Medulla oblongata (tissue), 1 donor: ENCODE results near the gene PDE2A.

Source experiments
- DNase-seq: peaks from one replicate; pipeline ENCODE4 v3.0.0-alpha.2; 2015; ENCODE audit errors: extremely low spot score

The PDE2A gene

GRCh38 chr11:72684236-72684912 is 10.2 kb upstream of the PDE2A start:
- no peak for DNase-seq

DNA sequence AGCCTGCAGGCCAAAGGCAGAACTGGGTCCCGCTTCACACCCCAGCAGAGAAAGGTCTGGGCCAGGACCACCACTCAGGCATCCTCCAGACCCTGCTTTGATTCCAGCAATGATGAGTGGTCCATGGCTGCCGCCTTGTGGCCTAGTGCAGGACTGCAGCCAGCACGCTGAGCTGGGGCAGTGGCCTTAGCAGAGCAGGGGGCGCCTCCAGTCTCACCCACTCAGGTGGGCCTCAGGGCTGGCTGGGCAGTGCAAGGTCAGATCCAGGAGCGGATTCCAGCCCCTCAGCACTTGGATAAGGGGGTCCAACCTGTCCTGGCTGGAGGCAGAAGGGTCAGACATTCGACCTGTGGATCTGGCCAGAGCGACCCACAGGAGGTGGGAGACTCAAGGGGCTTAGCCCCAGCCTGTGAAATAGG is 9.6 kb upstream of the PDE2A start:
- DNase-seq: peak; percentile 64

- no peak for DNase-seq
Measured at GRCh38 chr11:72682858-72683243, 8.6 kb upstream of the PDE2A start.

GRCh38 chr11:72682238-72682857 is 8.1 kb upstream of the PDE2A start:
- no peak for DNase-seq

- no peak for DNase-seq
Measured at GRCh38 chr11:72681226-72682153, 7.3 kb upstream of the PDE2A start.

DNA sequence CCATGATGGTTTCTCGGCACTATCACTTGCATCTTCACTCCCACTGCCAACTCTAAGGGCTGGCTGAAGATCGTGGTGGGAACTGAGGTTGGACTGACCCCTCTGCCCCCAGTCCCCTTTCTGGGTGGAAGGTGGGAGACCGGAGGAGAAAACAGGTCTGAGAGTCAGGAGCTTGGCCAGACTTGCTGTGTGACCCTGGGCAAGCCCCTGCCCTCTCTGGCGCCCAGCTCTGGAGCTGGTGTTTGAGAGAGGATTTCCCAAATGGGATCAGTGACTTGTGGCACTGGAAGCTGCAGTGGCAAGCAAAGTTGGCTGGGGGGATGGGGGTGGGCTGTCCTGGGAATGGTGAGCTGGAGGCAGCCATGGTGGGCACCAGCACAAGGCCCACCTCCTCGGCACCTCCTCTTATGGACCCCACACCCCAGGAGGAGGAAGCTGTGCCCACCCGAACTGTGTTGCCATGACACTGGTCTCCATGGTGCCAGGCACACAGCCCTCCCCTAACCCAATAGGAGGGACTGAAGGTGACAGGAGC is 6.5 kb upstream of the PDE2A start:
- no peak for DNase-seq

DNA sequence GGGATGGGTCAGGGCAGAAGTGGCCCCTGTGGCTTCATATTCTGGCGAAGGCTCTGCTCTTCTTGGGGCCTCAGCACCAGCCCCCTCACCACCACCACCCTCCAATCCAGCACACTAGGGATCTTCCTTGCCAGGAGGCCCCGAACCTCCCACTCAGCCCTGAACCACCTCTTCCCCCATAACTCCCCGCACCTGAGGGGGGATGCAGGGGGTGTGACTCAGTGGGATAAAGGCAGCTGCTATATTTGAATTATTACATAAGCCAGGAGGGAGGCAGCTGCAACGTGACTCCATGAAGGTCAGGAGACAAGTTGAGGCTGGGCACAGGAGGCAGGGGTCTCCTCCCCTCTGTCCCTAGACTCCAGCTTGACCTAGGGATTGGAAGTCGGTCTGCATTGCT is 5.6 kb upstream of the PDE2A start:
- DNase-seq: no peak

DNA sequence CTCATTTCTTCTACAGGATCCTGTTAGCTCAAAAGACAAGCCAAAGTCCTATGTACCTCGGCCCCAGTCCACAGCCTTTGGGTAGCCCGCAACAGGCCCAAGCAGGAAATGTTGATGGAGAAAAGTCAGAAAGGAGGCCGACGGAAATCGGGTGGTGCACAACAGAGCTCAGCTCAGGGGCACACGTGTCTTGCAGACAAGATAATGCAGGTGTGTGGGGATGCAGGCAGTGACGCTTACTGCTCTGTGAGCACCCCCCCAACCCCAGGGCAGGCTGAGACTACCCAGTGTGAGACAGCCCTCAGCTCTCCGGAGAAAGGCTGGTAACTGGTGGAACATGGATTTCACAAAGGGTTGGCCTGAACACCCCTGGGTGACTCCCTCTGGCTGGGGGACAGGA is 4.3 kb upstream of the PDE2A start:
- no peak for DNase-seq

DNA sequence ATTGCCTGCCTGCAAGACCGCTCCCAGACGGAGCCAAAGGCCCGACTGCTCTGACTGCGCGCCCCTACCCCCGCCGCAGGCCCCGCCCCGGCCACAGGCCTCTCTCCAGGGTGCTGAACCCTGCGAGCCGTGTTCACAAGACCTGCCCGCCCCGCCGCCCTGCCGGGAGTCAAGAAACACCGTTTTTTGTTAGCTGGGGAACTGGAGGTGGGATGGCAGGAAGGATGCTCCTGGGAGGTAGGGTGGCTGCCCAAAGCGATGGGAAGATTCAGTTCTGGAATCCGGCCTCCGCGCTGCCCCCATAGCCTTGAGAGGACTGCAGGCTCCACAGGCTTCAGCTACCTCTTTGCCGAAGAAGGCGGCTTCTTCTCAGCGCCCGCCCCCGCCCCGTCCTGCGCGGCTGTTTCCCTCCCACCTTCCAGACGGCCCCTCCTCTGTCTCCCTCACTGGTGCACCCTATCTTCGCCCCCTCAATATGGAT is 2.7 kb upstream of the PDE2A start:
- DNase-seq: peak; percentile 26

DNA sequence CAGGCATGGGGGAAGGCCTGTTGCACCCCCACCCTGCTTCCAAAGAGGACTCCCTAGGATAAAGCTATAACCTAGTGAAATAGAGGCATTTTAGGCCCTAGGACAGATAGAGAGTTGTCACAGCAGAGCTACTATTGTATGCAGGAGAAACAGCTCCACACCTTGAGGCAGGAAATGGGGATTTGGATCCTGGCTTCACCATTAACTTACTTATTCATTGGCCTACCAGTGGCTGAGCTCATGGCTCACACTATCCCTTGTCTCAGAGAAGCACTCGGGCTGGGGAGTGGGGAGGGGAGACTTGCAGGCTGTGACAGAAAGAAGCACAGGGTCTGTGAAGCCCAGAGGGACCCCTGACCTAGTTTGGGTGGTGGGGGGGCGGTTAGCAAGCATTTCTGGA is 999 bp upstream of the PDE2A start:
- no peak for DNase-seq

DNA sequence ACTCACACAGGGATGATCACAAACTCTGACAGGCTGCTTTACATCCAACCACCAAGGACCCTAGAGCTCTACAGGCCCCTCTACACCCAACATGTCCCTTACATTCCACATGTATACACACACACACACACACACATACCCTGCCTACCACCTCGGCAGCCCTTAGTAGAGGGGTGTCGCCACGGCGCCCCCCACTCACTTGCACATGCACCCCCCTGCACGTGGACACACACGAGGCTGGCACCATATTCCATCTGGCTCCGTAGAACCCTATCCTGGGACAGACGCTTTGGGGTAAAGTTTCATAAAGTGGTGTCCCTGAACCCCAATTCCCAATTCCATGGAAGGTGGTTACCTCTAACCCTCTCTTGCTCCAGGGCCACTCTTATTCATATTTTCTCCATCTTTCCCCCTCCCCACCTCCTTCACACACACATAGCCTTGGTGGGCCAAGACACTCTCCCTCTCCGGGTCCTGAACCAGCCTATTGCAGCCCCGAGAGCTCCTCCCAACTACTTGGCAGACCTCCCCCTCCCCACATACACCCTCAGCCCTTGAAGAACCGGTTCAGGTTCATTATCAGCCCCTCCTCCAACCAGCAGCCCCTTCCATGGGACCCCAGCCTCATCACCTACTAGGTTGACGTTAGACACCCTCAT is 809 bp downstream of the PDE2A start:
- DNase-seq: no peak

- DNase-seq: no peak
Measured at GRCh38 chr11:72672597-72673238, 1.5 kb downstream of the PDE2A start.

GRCh38 chr11:72671152-72672099 is 2.8 kb downstream of the PDE2A start:
- DNase-seq: no peak

DNA sequence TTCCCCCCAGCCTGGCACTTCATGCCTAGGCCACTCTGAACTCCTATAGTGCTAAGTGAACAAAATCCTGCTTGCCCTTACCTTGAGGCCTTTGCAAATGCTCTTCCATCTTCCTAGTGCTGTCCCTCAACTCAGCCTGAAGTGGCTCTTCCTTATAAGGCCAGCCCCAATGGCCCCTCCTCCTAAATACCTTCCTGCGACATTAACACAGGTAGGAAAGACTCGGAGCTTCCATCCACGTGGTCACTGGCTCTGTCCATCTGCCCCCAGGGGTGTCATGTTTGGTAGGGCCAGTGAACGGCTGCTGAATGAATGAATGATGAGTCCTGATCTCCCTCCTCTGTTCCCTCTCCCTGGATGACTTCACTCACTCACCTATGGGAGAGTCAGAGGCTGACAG is 4.2 kb downstream of the PDE2A start:
- no peak for DNase-seq

GRCh38 chr11:72669527-72669926 is 4.7 kb downstream of the PDE2A start:
- no peak for DNase-seq

- DNase-seq: no peak
Measured at GRCh38 chr11:72668629-72669347, 5.4 kb downstream of the PDE2A start.

- no peak for DNase-seq
Measured at GRCh38 chr11:72665911-72666472, 8.2 kb downstream of the PDE2A start.

- DNase-seq: no peak
Measured at GRCh38 chr11:72662036-72662435, 12.2 kb downstream of the PDE2A start.

- DNase-seq: no peak
Measured at GRCh38 chr11:72661486-72661885, 12.7 kb downstream of the PDE2A start.
